Loucy (cell line): ENCODE measurements around the gene RANBP9.

Experiments
- CTCF ChIP-seq: fragments of 200-600 bp; sonication (generic); conservative IDR thresholded peaks from 2 replicates; pipeline ENCODE4 v1.5.1; 2014; ENCODE audit warnings: mild to moderate bottlenecking, antibody characterized with exemption, low read length
- EZH2phosphoT487 ChIP-seq: fragments of 200-600 bp; IDR thresholded peaks from 2 replicates; pipeline ENCODE4 v1.6.1; 2018; ENCODE audit warnings: antibody characterized with exemption, mild to moderate bottlenecking, moderate library complexity, borderline replicate concordance

GRCh38 chr6:13624871-13625288, 86.8 kb downstream of the RANBP9 start:
- TF ChIP-seq EZH2phosphoT487 = no peak
- TF ChIP-seq CTCF = peak; percentile 72
